Stimulated activated naive CD8-positive, alpha-beta T cell treated with anti-CD3 and anti-CD28 coated beads, Interleukin-15, amount 100 ng/mL, for 72 hours (primary cell): ENCODE measurements around the gene WDR83.
A peak's percentile ranks its signal among the peaks of the same experiment; 100 is the strongest.
"Not testable (repeated sequence)": the region's sequence is repeated elsewhere in the genome, so short reads cannot be mapped to it uniquely, and the experiment has no call there.

Experiments
- ATAC-seq: fragments of 150-1000 bp; cut with Tn5 transposase; 2 replicates; pipeline ENCODE4 v1.10.0; 2021; ENCODE audit warnings: mild to moderate bottlenecking, moderate library complexity
- DNase-seq, 2 donors: peaks; one replicate each; pipeline ENCODE4 v3.0.0; 2021 to 2022
- H3K27ac Mint-ChIP-seq, 2 donors: one replicate each; pipeline ENCODE4 v1.8.0; 2022; ENCODE audit warnings: mild to moderate bottlenecking in 2 of 2, mixed read lengths in 2 of 2, moderate library complexity in 2 of 2
- H3K27me3 Mint-ChIP-seq: one replicate; pipeline ENCODE4 v1.8.0; 2022; ENCODE audit warnings: mixed read lengths
- H3K4me1 Mint-ChIP-seq: one replicate; pipeline ENCODE4 v1.8.0; 2022; ENCODE audit warnings: mild to moderate bottlenecking, mixed read lengths
- H3K4me3 Mint-ChIP-seq, 2 donors: one replicate each; pipeline ENCODE4 v1.8.0; 2022; ENCODE audit warnings: mild to moderate bottlenecking in 2 of 2, mixed read lengths in 2 of 2, moderate library complexity in 1 of 2
- H3K9me3 Mint-ChIP-seq, 2 donors: one replicate each; pipeline ENCODE4 v1.8.0; 2022; ENCODE audit warnings: mixed read lengths in 2 of 2

Gene WDR83

GRCh38 chr19:12669270-12670158 is 2.9 kb downstream of the WDR83 start:
- Mint-ChIP-seq H3K27ac (peak overlapping the region; percentile 100), H3K27me3 (no peaks in the 10 kb centered on the region), H3K4me1 (peaks cover 72% of the 10 kb centered on the region), H3K9me3 (no peaks in the 10 kb centered on the region), H3K4me3 (peak overlapping the region; percentile 96 to 97)
- DNase-seq (peak; percentile 76 to 79), ATAC-seq (peak; percentile 38)

GRCh38 chr19:12670159-12670928 is 3.7 kb downstream of the WDR83 start:
- Mint-ChIP-seq H3K27ac (peak overlapping the region; percentile 100), H3K27me3 (no peaks in the 10 kb centered on the region), H3K9me3 (no peaks in the 10 kb centered on the region), H3K4me3 (peak overlapping the region; percentile 96 to 97), H3K4me1 (peaks cover 69% of the 10 kb centered on the region)
- no peak for ATAC-seq
- no peak for DNase-seq

- DNase-seq, result no peak
- no peak overlapping the region for H3K4me3 Mint-ChIP-seq
- H3K4me1 Mint-ChIP-seq, result peaks cover 64% of the 10 kb centered on the region
- no peaks in the 10 kb centered on the region for H3K27me3 Mint-ChIP-seq
- no peaks in the 10 kb centered on the region for H3K9me3 Mint-ChIP-seq
- ATAC-seq, result no peak
- peak overlapping the region in 1 of 2 donors; percentile 68 for H3K27ac Mint-ChIP-seq
Observed at GRCh38 chr19:12672744-12673143, 6.1 kb downstream of the WDR83 start.

- no peak for DNase-seq
- H3K27ac Mint-ChIP-seq, result peak overlapping the region in 1 of 2 donors; percentile 82
- no peaks in the 10 kb centered on the region for H3K27me3 Mint-ChIP-seq
- ATAC-seq, result no peak
- H3K4me1 Mint-ChIP-seq, result peaks cover 53% of the 10 kb centered on the region
- H3K4me3 Mint-ChIP-seq, result no peak overlapping the region
- H3K9me3 Mint-ChIP-seq, result no peaks in the 10 kb centered on the region
Observed at GRCh38 chr19:12675399-12675798, 8.8 kb downstream of the WDR83 start.

DNA sequence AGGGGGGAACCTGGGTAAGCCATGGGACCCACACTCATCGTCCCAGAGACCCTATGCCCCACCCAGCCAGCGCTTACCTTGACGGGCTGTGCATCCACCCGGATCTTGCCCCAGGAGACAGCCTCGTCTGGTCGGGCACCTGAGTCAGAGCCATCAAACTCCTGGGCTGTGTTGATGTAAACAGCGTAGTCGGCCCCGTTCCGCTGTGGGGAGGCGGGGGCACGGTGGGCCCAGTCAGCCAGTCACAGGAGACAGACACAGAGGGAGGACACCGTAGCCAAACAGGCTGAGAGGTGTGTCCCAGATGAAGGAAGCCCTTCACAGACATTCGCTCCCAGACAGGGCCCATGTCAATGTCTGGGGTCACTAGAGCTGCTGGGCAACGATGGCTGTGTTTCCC is 9.3 kb downstream of the WDR83 start:
- no peak overlapping the region for H3K4me3 Mint-ChIP-seq
- peaks cover 53% of the 10 kb centered on the region for H3K4me1 Mint-ChIP-seq
- H3K27me3 Mint-ChIP-seq, result no peaks in the 10 kb centered on the region
- ATAC-seq (no peak), DNase-seq (no peak)
- H3K9me3 Mint-ChIP-seq, result no peaks in the 10 kb centered on the region
- H3K27ac Mint-ChIP-seq, result peak overlapping the region in 1 of 2 donors; percentile 64

DNA sequence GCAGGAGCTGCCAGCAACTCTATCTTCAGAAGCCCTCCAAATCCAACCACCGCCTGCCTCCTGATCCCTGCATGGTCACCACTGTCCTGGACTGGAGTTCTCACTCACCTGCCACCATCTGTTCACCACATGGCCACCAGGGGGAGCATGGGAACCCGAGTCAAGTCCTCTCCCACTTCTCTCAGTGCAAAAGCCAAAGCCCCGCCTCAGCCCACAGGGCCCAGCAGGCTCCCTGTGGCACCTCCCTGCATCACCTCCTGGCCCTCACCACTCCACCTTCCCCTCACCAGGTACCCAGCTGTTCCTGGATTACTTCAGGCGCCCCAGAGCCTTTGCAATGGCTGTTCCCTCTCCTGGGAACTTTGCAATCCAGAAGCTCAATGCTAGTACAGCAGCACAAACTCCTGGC is 9.8 kb downstream of the WDR83 start:
- Mint-ChIP-seq H3K4me3 (no peak overlapping the region), H3K27me3 (no peaks in the 10 kb centered on the region), H3K9me3 (no peaks in the 10 kb centered on the region), H3K4me1 (peaks cover 57% of the 10 kb centered on the region), H3K27ac (peak overlapping the region in 1 of 2 donors; percentile 64)
- peak; percentile 81 to 84 for DNase-seq
- peak; percentile 45 for ATAC-seq

DNA sequence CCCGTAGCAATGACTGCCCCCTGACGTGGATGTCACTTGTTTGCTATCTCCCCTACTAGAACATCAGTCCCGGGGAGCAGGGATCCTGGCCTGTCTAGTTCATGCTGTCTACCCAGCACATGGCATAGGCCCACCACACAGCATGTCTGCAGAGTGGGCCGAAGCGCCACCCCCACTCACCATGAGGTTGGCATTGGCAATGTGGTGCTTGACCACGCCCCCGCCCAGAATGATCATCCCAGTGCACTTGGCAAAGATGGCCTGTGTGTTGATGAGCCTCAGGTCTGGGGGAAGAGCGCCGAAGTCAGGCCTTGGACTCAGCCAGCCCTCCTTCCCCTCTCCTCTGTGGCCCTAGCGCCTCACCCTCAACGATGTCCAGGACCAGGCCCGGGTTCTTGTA is 10.3 kb downstream of the WDR83 start:
- Mint-ChIP-seq H3K4me1 (peaks cover 54% of the 10 kb centered on the region), H3K27ac (no peak overlapping the region), H3K4me3 (no peak overlapping the region), H3K27me3 (no peaks in the 10 kb centered on the region), H3K9me3 (no peaks in the 10 kb centered on the region)
- ATAC-seq (no peak), DNase-seq (no peak)

GRCh38 chr19:12678039-12678438 is 11.4 kb downstream of the WDR83 start:
- not testable (repeated sequence) for DNase-seq, H3K4me3 Mint-ChIP-seq, H3K27me3 Mint-ChIP-seq, H3K9me3 Mint-ChIP-seq, ATAC-seq, H3K27ac Mint-ChIP-seq
- H3K4me1 Mint-ChIP-seq, result peaks cover 48% of the 10 kb centered on the region

DNA sequence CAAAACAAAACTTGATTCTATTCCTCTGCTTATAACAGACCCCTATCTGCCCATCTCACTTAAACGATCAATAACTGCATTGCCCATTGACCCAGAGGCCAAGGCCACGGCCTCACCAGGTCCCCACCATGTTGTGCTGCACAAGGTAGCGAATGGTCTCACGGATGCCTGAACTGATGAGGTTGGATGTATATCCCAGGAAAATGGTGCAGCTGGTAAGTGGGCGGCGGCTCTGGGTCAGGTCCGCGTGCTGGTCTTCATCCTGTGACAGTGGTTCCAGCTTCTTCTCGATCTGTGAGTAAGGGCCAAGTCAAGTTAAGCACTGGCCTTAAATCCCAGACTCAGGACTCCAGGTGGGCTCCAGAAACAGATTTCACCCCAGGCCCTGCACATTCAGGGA is 13.4 kb downstream of the WDR83 start:
- Mint-ChIP-seq H3K27ac (no peak overlapping the region), H3K4me1 (peaks cover 41% of the 10 kb centered on the region), H3K9me3 (no peaks in the 10 kb centered on the region), H3K4me3 (peak overlapping the region; percentile 99), H3K27me3 (no peaks in the 10 kb centered on the region)
- ATAC-seq, result no peak
- DNase-seq, result no peak

GRCh38 chr19:12681074-12681987 is 14.7 kb downstream of the WDR83 start, which contains the start of gene DHPS:
TSS of gene DHPS (minus strand) at chr19:12681880. CDS start at chr19:12681766, 114 bp downstream.
- Mint-ChIP-seq H3K4me3 (peak within 1 kb of the TSS; percentile 99), H3K27me3 (no peaks in the 10 kb centered on the region), H3K27ac (peak within 1 kb of the TSS; percentile 97 to 99), H3K9me3 (no peaks in the 10 kb centered on the region), H3K4me1 (peaks cover 33% of the 10 kb centered on the region)
- peak; percentile 89 to 95 for DNase-seq
- peak; percentile 91 for ATAC-seq

DNA sequence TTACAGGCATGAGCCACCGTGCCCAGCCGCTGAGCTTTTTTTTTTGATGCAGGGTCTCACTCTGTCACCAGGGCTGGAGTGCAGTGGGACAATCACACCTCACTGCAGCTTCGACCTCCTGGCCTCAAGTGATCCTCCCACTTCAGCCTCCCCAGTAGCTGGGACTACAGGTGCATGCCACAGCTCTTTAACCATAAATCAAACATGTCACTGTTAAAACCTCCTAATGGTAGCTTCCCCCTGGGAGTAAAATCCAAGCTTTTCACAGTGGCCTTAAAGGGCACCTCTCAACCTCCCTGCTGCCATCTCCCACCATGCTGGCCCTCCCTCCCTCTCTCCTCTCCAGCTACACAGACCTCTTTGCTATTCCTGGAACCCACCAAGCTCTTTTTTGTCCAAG is 19.2 kb downstream of the WDR83 start:
- Mint-ChIP-seq H3K4me3 (no peak overlapping the region), H3K27ac (no peak overlapping the region), H3K9me3 (no peaks in the 10 kb centered on the region), H3K27me3 (no peaks in the 10 kb centered on the region), H3K4me1 (peaks cover 7% of the 10 kb centered on the region)
- ATAC-seq, result no peak
- DNase-seq, result no peak

DNA sequence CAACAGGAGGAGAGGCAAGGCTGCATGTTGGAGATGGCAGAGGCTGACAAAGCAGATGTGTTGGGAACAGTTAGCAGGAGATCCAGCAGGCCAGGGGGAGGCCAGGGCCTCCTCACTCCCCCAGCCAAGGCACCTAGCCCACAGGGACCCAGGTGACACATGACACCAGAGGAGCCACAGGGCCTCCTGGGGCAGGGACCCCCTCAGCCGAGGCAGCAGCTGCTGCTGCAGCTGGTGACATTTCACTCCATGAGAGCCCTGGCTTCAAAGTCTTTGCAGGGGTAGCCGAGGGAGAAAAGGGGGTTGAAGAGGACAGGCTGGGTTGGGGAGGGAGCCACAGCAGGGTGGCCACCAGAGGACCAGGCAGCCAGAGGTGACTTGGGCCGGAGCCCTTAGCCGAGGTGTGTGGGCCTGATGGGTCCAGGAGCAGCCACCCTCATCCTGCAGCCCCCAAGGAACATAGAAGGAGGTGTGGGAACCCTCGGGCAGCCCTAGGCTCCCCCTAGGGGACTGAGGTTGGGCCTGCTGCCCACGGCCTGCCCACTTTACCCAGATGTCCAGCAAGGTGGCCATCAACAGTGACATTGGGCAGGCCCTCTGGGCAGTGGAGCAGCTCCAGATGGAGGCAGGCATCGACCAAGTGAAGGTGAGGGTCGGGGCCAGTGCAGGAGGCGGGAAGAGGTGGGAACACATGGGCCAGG is 21.0 kb downstream of the WDR83 start, which contains the start of gene GNG14:
TSS of gene GNG14 (plus strand) at position 503 of the 701 bp plus-strand sequence. CDS start at position 554, 51 bp downstream.
- ATAC-seq, result no peak
- Mint-ChIP-seq H3K4me1 (no peaks in the 10 kb centered on the region), H3K27me3 (no peaks in the 10 kb centered on the region), H3K4me3 (no peak within 1 kb of the TSS), H3K27ac (no peak within 1 kb of the TSS), H3K9me3 (no peaks in the 10 kb centered on the region)
- DNase-seq, result no peak

DNA sequence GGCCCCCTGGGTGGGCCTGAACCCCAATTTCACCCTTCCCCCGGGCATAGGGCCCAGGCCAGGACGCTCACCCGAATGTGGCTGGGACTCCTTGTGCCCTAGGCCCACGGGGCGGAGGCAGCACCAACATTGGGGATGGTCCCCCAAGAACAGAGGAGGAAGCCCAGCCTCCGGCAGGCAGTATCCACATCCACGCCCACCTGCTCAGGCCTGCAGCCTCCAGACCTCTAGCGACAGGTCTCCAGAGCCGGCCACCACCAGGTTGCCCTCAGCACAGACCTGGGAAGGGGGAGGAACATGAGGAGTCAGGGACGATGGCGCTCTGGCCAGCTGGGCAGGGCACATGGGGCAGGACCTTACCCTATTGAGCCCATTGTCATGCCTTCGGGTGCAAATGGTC is 22.4 kb downstream of the WDR83 start:
- Mint-ChIP-seq H3K27ac (peak overlapping the region in 1 of 2 donors; percentile 90), H3K4me3 (no peak overlapping the region), H3K9me3 (no peaks in the 10 kb centered on the region), H3K4me1 (no peaks in the 10 kb centered on the region), H3K27me3 (no peaks in the 10 kb centered on the region)
- DNase-seq, result no peak
- no peak for ATAC-seq

DNA sequence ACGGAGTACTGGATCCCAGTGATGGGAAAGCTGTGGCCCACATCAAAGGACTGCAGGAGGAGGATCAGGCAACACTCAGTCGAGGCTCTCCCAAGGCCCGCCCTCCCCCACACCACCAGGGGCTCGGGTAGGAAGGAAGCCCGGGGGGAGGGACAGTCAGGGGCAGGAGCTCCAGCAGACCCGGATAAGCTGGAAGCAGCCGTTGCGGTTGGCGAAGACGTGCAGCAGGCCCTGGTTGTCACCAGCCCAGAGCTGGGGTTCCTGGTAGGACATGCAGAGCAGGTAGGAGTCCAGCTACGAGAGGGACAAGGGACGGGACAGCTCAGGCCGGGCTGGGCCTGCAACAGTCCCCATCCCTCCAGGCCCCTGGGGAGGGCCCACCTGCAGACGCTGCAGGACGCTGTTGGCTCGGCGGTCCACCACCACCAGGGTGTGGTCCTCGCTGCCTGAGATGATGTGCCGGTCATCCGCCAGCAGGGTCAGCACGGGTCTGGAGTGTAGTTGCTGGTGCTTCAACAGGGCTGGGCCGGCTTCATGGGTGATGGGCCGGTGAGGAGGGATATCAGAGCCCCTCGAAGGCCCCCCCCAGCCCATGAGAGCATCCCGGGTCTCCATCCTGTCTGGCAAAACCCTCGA is 23.1 kb downstream of the WDR83 start:
- no peaks in the 10 kb centered on the region for H3K9me3 Mint-ChIP-seq

More for the DNA sequence above, 23.1 kb downstream of the WDR83 start:
- Mint-ChIP-seq H3K27me3 (no peaks in the 10 kb centered on the region), H3K4me1 (peaks cover 3% of the 10 kb centered on the region), H3K4me3 (no peak overlapping the region), H3K27ac (peak overlapping the region in 1 of 2 donors; percentile 90)
- peak; percentile 40 for ATAC-seq
- no peak for DNase-seq
